PFSK-1 (cell line): Measurements from ENCODE around the gene PIH1D1.

Experiments
- FOXP2 ChIP-seq: optimal IDR thresholded peaks from 2 replicates; pipeline ENCODE3; 2011; ENCODE audit warnings: borderline replicate concordance, control low read depth, inconsistent platforms; ENCODE audit not compliant: insufficient read depth; ENCODE audit errors: extremely low read length, extremely low read depth
- POLR2AphosphoS5 ChIP-seq: IDR thresholded peaks from 2 replicates; pipeline ENCODE4 v1.6.1; 2012; ENCODE audit warnings: low read depth, mild to moderate bottlenecking, control low read depth, low read length, moderate library complexity
- SIN3A ChIP-seq: IDR thresholded peaks from 2 replicates; pipeline ENCODE4 v1.6.1; 2012; ENCODE audit warnings: mild to moderate bottlenecking, low read length, moderate library complexity, borderline replicate concordance; ENCODE audit not compliant: insufficient read depth
- TAF1 ChIP-seq: IDR thresholded peaks from 2 replicates; pipeline ENCODE4 v1.6.1; 2012; ENCODE audit warnings: low read length, control low read depth, borderline replicate concordance; ENCODE audit not compliant: insufficient read depth
- TF ChIP-seq, protein P1 (sequence below), 2 experiments: IDR thresholded peaks; 2 replicates each; pipeline versions ENCODE4 v1.6.1 to v1.8.0; 2011 to 2012; ENCODE audit warnings: low read depth in 2 of 2, low read length in 2 of 2, control low read depth in 1 of 2, inconsistent platforms in 1 of 2, mild to moderate bottlenecking in 1 of 2, moderate library complexity in 1 of 2; ENCODE audit not compliant: insufficient read depth in 1 of 2

Gene PIH1D1

DNA sequence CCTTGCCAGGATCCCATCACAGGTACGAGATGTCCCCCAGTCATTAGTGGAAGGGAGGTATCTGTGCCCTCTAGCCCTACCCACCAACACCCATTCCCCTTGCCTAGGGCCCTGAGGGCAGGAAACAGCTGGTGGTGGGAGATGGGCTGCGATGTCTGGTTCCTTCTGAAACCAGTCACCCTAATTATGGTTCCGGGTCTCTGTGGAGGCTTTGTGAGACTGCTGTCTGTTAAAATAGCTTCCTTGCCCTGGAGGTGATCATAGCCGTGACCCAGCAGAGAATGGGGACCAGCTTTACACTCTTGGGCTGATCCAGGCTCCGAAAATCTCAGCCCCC, 6.9 kb upstream of the PIH1D1 start:
- TF ChIP-seq SIN3A (no peak), FOXP2 (no peak), POLR2AphosphoS5 (no peak), TAF1 (no peak)
- TF ChIP-seq, protein P1, sequence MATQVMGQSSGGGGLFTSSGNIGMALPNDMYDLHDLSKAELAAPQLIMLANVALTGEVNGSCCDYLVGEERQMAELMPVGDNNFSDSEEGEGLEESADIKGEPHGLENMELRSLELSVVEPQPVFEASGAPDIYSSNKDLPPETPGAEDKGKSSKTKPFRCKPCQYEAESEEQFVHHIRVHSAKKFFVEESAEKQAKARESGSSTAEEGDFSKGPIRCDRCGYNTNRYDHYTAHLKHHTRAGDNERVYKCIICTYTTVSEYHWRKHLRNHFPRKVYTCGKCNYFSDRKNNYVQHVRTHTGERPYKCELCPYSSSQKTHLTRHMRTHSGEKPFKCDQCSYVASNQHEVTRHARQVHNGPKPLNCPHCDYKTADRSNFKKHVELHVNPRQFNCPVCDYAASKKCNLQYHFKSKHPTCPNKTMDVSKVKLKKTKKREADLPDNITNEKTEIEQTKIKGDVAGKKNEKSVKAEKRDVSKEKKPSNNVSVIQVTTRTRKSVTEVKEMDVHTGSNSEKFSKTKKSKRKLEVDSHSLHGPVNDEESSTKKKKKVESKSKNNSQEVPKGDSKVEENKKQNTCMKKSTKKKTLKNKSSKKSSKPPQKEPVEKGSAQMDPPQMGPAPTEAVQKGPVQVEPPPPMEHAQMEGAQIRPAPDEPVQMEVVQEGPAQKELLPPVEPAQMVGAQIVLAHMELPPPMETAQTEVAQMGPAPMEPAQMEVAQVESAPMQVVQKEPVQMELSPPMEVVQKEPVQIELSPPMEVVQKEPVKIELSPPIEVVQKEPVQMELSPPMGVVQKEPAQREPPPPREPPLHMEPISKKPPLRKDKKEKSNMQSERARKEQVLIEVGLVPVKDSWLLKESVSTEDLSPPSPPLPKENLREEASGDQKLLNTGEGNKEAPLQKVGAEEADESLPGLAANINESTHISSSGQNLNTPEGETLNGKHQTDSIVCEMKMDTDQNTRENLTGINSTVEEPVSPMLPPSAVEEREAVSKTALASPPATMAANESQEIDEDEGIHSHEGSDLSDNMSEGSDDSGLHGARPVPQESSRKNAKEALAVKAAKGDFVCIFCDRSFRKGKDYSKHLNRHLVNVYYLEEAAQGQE (IDR thresholded peaks at IDR 0.05; ENCODE audit: insufficient read depth in 1 of 2, low read depth in 2 of 2, low read length in 2 of 2): no peak

- TF ChIP-seq POLR2AphosphoS5 (no peak), SIN3A (no peak), TAF1 (no peak), FOXP2 (no peak)
- TF ChIP-seq, protein P1 (IDR thresholded peaks at IDR 0.05; ENCODE audit: insufficient read depth in 1 of 2, low read depth in 2 of 2, low read length in 2 of 2): no peak
Measured at GRCh38 chr19:49456326-49456725, 4.7 kb upstream of the PIH1D1 start.

DNA sequence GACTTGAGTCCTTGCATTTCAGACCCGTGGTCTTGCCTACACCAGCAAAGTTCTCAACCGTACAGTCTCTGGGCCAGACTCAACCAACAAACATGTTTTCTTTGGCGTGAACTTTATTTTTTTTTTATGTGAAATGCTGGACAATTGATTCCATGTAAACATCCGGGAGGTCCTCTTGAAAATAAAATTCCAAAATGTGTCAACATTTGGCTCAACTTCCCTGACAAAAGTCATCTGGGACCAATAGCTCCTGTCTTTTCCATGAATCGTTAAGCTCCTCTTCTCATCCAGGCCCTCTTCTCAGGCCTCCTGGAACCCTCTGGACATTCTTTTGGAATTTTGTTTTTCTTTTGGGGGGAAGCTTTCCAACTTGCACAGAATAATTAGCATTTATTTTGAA, 4.2 kb upstream of the PIH1D1 start:
- TF ChIP-seq FOXP2 (no peak), TAF1 (no peak), POLR2AphosphoS5 (no peak), SIN3A (no peak)
- TF ChIP-seq, protein P1 (IDR thresholded peaks at IDR 0.05; ENCODE audit: insufficient read depth in 1 of 2, low read depth in 2 of 2, low read length in 2 of 2): no peak

- TF ChIP-seq SIN3A (no peak), TAF1 (no peak), FOXP2 (no peak), POLR2AphosphoS5 (no peak; the same call in 1 of the 2 replicates)
- TF ChIP-seq, protein P1 (IDR thresholded peaks at IDR 0.05; ENCODE audit: insufficient read depth in 1 of 2, low read depth in 2 of 2, low read length in 2 of 2): no peak
Measured at GRCh38 chr19:49453757-49454240, 2.2 kb upstream of the PIH1D1 start.

DNA sequence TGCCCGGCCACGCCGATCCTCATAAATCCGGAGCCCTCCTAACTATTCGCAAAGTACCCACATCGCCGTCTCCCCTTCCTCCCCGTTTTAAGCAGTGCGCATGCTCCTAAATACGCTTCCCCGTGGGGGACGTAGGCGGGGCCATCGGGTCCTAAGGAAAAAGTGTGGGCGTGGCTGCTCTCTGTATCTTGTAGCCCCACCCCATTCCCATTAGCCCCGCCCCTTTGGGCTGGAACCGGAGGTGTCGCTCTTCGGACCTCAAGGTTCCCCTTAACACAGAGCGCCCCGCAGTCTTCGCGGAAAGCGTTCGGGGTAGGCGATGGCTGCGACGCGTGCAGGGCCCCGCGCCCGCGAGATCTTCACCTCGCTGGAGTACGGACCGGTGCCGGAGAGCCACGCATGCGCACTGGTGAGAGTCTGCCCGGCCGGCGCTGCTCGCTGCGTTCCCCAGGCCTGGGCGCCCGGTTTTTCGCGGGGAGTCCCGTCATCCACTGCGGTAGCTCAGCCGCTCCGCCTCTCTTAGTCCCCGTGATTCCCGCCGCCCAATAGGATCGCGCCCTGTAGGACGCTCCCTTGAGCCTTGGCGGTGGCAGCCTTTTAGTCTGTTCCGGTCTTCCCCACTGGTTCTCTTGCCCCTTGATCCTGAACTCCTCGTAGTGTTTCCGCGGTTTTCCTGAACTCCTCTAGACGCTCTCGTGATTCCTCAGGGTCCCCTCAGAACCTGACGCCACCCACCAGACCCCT, 1.6 kb upstream of the PIH1D1 start, which contains the start of gene ALDH16A1:
ALDH16A1 (plus strand) TSS at position 213 of the 744 bp plus-strand sequence; CDS start at position 320, 107 bp downstream.
- TF ChIP-seq, protein P1 (IDR thresholded peaks at IDR 0.05; ENCODE audit: insufficient read depth in 1 of 2, low read depth in 2 of 2, low read length in 2 of 2): no peak; a peak in 1 of 4 replicates
- TF ChIP-seq POLR2AphosphoS5 (peak; percentile 99), SIN3A (peak; percentile 54; the same call in 1 of the 2 replicates), TAF1 (peak; percentile 97), FOXP2 (peak; percentile 55)
